M059J (cell line): ENCODE data around the gene HDAC11. TPM values are rescaled to one million over a fixed set of nuclear protein-coding genes. Genes with fewer than 3 reads are reported as not detected.

Experiments used
- DNase-seq: peaks from one replicate; pipeline ENCODE4 v3.0.0-alpha.2; 2012; ENCODE audit warnings: low read depth
- total RNA-seq: library from RNA; depleted of rRNA; stranded (reverse); fragments of >200 nt; shearing (Covaris generic); gene quantifications from 2 replicates; pipeline ENCODE4 v1.2.3, GENCODE V29; 2014

Gene HDAC11
- total RNA-seq, 1 experiment from 2014 or later, result 5.5 TPM

GRCh38 chr3:13541691-13542090 lies 61.6 kb downstream of the HDAC11 start:
- peak; percentile 48 for DNase-seq

GRCh38 chr3:13542142-13542541 lies 62.0 kb downstream of the HDAC11 start:
- DNase-seq, result no peak

DNA sequence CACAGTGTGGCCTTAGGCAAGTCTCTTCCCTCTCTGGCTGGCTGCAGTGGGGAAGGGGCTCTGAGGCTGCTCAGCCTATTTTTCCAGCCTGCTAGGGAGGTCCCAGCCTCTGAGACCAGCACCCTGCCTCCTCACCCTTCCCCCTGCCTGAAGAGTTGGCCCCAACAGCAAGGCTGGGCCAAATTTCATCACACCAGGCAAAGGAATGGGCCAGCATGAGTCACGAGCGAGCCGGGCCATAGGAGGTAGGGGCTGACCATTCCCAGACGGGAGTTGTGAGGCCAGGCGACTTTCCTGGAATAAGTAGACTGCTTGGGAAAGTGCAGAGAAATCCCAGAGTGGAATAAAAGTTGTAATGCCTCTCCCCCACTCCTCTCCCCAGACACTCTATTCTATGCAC lies 63.1 kb downstream of the HDAC11 start:
- DNase-seq, result peak; percentile 74

DNA sequence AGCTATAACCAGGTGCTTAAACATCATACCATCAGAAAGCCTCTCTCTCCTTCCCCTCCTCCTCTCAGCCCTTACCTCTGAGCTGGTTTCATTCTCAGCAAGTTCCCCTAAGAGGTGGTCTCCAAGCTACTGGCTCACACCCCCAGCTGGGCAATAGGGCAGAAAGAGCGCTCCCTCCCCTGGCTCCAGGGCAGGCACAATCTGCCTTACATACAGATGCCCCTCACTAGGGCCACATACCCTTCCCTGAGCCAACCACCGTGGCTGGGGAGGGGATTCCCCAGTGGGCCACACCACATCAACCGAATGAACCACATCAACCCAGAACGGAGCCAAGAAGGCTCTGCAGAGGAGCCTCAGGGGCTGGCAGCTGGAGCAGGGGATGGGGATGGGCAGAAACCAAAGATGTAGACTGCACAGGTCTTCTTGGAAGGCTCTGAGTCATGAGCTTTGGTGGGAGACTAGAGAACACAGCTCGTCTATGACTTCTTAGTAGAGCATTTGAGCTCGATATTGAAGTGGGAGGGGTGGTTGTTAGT lies 64.3 kb downstream of the HDAC11 start:
- DNase-seq, result peak; percentile 93

- DNase-seq, result no peak
Measured at GRCh38 chr3:13544951-13545651, 65.0 kb downstream of the HDAC11 start.

GRCh38 chr3:13545952-13546454 lies 65.9 kb downstream of the HDAC11 start:
- no peak for DNase-seq

- DNase-seq, result peak; percentile 62
Measured at GRCh38 chr3:13546667-13547171, 66.6 kb downstream of the HDAC11 start.

DNA sequence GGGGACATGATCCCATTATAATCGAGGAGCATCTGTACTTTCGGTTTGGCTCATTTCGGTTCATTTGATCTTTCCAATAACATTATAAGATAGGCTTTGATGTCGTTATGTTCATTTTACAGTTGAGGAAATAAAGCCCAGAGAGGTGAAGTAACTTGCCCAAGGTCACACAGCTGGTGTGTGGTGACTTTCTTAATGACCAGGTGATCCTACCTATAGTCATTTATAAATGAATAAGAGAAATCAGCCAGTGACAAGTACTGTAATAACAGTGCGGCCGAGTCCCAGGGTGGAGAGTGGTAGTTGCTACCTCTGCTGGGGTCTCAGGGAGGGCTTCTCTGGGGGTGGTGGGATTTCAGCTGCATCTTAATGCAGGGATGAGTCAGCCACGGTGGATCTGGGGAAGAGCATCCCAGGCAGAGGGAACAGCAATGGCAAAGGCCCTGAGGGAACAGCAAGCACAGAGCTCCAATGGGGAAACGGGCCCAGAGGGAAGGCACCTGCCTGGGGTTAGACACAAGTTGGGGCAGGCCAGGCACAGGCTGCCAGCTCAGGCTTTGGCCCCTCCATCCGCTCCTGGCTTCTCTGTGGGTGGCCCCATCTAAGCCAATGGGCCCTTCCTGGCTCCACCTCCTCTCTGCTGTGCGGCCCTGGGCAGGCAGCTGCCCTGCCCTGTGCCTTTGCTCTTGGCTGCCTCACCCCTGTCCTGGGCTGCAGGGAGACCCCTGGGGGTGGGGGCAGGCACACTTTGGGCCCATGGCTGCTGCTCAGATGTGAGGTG lies 67.7 kb downstream of the HDAC11 start:
- DNase-seq, result no peak

DNA sequence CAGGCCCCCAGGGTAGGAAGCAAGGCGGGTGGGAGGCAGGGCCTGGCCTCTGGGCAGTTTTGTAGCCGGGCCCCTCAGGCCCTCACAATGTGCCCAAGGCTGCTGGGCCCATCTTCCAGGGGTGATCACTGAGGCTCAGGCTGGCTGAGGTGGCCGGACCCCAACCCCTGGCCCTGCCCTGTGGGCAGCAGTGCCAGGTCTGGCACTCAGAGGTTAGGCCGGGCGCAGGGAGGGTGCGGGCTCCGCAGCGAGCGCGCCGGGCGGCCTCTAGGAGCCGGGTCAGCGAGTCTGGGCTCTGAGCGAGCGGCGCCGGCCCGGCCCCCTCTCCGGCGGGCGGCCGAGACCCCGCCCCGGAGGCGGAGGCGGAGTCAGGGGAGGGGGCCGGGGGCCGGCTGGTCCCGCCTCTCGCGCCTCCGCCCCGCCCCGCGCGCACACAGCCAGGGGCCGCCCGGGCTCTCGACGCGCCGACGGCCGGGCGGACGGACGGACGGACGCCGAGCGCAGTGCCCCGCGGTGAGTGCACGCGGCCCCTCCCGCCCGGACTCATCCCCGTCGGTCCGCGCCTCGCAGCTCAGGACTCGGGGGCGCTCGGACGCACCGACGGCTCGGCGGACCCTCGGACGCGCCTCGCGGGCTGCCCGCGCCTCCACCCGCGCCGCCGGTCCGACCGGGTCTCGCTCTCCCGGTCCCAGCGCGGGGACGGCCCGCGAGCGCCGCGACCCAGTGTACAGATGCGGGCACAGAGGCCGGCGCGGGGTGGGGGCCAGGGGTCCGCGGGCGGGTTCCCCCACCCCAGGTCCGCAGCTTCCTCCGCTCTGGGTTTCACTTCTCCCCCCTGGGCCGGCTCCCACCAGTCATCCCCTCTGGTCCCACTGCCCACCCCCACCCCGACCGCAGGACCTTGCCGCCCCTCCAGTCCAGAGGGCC lies 68.9 kb downstream of the HDAC11 start, which contains the start of gene FBLN2:
Gene FBLN2 (plus strand): TSS at position 430 of the 927 bp plus-strand sequence. CDS start 21,231 bp downstream, outside the sequence.
- no peak for DNase-seq

DNA sequence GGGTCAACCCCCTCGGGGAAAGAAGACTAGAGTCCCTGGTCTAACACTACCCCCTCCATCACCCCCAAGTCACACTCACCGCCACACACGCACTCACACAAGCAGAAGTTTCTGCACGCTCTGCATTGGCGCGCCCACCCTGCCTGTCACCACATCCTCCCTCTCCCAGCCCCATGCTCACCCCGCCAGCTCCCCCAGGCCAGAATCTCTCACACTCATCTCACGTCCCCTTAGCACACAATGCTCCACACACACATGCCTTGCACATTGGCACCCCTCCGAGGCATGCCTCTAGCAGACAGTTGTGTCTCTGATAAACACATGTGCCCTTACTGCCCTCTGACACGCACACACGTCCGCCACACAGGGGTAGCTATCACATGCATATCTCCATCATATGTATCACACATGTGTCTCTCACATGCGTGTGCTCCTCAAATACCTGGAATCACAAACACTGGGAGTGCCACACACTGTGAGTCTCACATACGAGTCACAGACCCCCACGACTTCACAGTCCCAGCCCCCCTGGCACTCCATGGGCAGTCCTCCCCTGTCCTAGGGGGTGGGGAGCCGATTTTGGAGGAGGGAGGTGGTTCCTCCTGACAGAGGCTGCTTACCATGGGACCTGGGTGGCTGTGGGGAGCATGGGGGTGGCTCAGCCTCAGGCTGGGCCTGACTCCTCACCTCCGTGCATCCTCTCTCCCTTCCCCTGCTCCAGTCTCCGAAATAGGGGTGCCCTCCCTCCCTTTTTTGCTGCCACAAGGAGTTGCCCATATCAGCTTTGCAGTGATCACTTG lies 69.7 kb downstream of the HDAC11 start:
- no peak for DNase-seq

DNA sequence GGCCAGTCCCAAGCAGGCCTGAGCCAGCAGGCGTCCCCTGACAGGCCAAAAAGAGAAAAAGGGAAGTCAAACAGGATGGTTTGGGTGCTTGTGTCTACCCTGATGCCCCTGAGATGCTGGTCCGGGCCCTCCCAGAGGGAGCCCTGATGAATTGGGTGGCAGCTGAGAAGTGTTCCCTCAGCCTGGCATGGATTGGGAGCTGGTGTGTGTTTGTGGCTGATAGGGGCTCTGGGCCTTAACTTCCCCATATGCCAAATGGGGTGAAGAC lies 70.3 kb downstream of the HDAC11 start:
- no peak for DNase-seq

GRCh38 chr3:13550791-13551360 lies 70.8 kb downstream of the HDAC11 start:
- no peak for DNase-seq

GRCh38 chr3:13552857-13553652 lies 72.9 kb downstream of the HDAC11 start:
- DNase-seq, result no peak

- DNase-seq, result no peak
Measured at GRCh38 chr3:13553686-13554085, 73.6 kb downstream of the HDAC11 start.

GRCh38 chr3:13555753-13556152 lies 75.6 kb downstream of the HDAC11 start:
- DNase-seq, result no peak
